HFFc6 (cell line): Measurements from ENCODE around the gene TRIAP1. TPM values are rescaled to one million over a fixed set of nuclear protein-coding genes. Genes with fewer than 3 reads are reported as not detected.

Experiments
- DNase-seq: peaks from one replicate; pipeline ENCODE4 v3.0.0-alpha.2; 2018
- H3K27ac Mint-ChIP-seq: 2 replicates; pipeline ENCODE4 v1.8.0; 2020; ENCODE audit warnings: mild to moderate bottlenecking, mixed read lengths
- H3K27me3 Mint-ChIP-seq: 2 replicates; pipeline ENCODE4 v1.8.0; 2021; ENCODE audit warnings: mild to moderate bottlenecking, moderate library complexity, mixed read lengths; ENCODE audit not compliant: insufficient read depth
- H3K36me3 Mint-ChIP-seq: 2 replicates; pipeline ENCODE4 v1.8.0; 2021; ENCODE audit warnings: low read depth, mixed read lengths
- H3K4me1 Mint-ChIP-seq: 2 replicates; pipeline ENCODE4 v1.8.0; 2020; ENCODE audit warnings: low read depth, mixed read lengths
- H3K4me3 Mint-ChIP-seq: 2 replicates; pipeline ENCODE4 v1.8.0; 2020; ENCODE audit warnings: mild to moderate bottlenecking, moderate library complexity, mixed read lengths
- H3K9me3 Mint-ChIP-seq: 2 replicates; pipeline ENCODE4 v1.8.0; 2020; ENCODE audit warnings: mild to moderate bottlenecking, mixed read lengths
- CTCF ChIP-seq: fragments of 200-600 bp; sonication (generic); IDR thresholded peaks from 2 replicates; pipeline ENCODE4 v1.5.0; 2021; ENCODE audit warnings: antibody characterized with exemption, mild to moderate bottlenecking
- long read RNA-seq: library from polyadenylated mRNA; unstranded; transcript quantifications from one replicate; pipeline ENCODE4 v2.0.0, GENCODE V29; 2019
- total RNA-seq, 6 experiments: library from RNA; stranded (reverse); fragmentation: NEBNext Ultra II Directional; extraction: Animal tissue kit (Norgen Biotek cat#: 25700); gene quantifications; 2 replicates in 1 of 6; 3 replicates in 5 of 6; pipeline ENCODE4 v1.2.3, GENCODE V29; 2021

Gene TRIAP1
- 10 to 100 TPM; 37.9 to 49.0 (median 41.6) TPM for total RNA-seq
- long read RNA-seq, transcript TRIAP1-202 (2 exons, 1,182 nt): major isoform, 63 of 71 reads
- long read RNA-seq, partial matches to known transcripts: 0 of 71 reads
- long read RNA-seq, other reads (novel, unspliced or antisense): 8 of 71 reads

DNA sequence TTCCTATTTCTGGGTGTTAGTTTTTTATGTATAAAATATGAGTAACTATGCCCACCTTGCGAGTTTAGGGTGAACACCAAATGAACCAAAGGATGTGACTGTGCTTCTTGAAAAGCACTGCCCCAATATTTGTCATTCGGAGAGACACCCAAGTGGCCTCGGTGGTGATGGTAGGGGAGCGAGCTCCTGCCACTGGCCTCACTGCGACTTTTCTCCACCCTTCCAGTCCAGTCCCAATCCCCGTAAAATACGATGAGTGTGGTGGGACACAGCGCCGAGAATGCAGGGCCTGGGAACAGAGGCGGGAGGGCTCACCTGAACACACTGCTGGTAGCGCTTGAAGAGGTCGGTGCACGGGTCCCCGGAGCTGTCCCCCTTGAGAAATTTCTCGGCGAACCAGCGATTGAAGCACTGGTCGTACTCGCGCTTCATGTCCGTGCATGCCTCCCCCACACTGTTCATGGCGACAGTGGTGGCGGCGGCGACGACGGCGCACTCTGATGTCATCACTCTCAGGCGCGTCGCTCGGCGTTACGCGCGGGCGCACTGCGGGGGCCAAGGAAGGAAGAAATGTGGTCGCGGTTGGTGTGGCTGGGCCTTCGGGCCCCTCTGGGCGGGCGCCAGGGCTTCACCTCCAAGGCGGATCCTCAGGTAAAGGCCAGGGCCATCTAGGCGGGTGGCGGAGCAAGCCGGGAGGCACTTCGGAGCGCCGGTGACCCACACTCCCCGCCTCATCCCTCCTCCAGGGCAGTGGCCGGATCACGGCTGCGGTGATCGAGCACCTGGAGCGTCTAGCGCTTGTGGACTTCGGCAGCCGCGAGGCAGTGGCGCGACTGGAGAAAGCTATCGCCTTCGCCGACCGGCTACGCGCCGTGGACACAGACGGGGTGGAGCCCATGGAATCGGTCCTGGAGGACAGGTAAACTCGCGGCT lies at the start of gene TRIAP1, which contains the start of gene GATC:
Gene TRIAP1 (minus strand): TSS at position 474 of the 933 bp plus-strand sequence. CDS start 12 bp downstream, at position 462.
Gene GATC (plus strand): TSS at position 534 of the 933 bp plus-strand sequence. CDS start 37 bp downstream, at position 571.
- Mint-ChIP-seq H3K27me3 (no peaks in the 10 kb centered on the region), H3K4me1 (peaks cover 30% of the 10 kb centered on the region), H3K36me3 (peaks cover 25% of the 10 kb centered on the region), H3K9me3 (no peaks in the 10 kb centered on the region), H3K27ac (peak within 1 kb of the TSS; percentile 88), H3K4me3 (peak within 1 kb of the TSS; percentile 99)
- peak; percentile 71 for DNase-seq
- TF ChIP-seq CTCF: no peak

DNA sequence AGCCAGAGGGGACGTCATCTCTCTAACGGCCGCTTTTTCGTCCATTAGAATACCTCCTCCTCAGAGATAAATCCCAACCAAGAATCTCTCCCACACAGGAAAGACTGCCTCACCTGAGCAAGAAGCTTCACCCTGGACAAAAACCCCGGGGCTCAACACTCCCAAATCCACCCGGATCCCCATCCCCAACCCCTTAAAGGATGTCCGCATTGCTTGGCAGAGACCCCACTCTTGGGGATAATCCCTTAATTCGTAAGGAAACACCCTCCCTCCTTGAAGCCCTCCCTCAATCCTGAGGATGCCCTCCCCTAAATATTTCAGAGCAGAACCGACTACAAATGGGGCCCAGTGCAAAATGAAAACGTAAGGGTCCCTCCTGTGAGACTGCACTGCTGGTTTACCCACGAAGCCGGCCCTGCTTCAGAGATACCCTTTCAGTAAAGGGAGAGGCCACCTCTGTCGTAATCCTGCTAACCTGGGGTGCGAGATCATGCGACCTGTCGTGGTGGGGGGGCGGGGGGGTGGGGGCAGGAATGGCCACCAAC lies 49.1 kb upstream of the TRIAP1 start:
- no peak for TF ChIP-seq CTCF
- DNase-seq: no peak
- Mint-ChIP-seq H3K4me3 (peak overlapping the region; percentile 89), H3K36me3 (peaks cover 36% of the 10 kb centered on the region), H3K4me1 (peaks cover 30% of the 10 kb centered on the region), H3K27ac (peak overlapping the region; percentile 72), H3K9me3 (no peaks in the 10 kb centered on the region), H3K27me3 (no peaks in the 10 kb centered on the region; the same call in 1 of the 2 replicates)

DNA sequence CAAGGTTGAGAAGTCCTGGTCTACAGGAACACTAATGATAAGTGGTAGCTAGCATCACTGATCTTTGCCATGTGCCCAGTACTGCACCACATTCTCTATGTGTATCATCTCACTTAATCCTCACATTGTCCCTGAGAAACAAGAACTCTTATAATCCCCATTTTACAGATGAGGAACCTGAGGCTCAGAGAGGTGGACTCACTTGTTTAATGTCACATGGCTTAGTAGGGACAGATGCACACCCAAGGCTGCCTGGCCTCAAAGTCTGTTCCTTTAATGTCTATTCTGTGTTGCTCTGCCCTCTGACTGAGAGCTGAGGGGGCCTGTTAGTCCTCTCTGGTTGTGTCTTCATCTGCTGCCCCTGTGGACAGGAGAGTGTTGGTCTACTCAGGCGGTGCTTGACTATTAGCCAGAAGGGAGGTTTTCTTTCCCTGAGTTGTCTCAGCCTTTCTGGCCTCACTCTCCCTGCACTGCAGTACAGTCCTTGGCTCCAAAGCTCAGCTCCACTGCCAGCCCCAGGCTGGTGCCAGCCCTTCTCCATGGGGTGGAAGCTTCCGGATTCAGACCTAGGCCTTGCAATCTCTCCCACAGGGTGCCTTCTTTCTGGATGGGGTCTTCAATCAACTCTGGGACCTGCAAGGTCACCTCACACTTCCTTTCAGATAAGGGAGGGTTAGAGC lies 44.8 kb upstream of the TRIAP1 start:
- Mint-ChIP-seq H3K27me3 (no peaks in the 10 kb centered on the region; the same call in 1 of the 2 replicates), H3K36me3 (peaks cover 17% of the 10 kb centered on the region), H3K9me3 (no peaks in the 10 kb centered on the region), H3K27ac (no peak overlapping the region), H3K4me1 (peaks cover 23% of the 10 kb centered on the region), H3K4me3 (no peak overlapping the region)
- TF ChIP-seq CTCF: no peak
- no peak for DNase-seq

DNA sequence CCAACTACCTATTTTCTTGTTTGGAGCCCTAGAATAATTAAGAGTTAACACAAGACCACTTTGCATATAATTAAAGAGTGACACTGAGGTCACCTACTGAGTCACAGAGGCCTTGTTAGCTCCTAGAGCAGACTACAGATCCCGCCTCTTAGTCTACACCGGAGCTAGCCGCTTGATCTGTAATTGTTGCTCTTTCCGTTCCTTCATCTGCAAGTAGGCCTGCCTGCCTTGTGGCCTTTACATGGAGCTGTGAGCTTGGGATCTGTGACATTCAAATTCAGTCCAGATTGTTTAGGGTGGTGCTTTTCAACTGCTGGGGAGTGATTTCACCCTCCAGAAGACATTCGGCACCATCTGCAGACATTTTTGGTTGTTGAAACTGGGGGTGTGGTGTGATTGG lies 44.1 kb upstream of the TRIAP1 start:
- DNase-seq: no peak
- no peak overlapping the region for H3K27ac Mint-ChIP-seq

More for the DNA sequence above, 44.1 kb upstream of the TRIAP1 start:
- TF ChIP-seq CTCF: no peak
- H3K27me3 Mint-ChIP-seq: no peaks in the 10 kb centered on the region; the same call in 1 of the 2 replicates
- peaks cover 23% of the 10 kb centered on the region for H3K4me1 Mint-ChIP-seq
- H3K9me3 Mint-ChIP-seq: no peaks in the 10 kb centered on the region
- no peak overlapping the region for H3K4me3 Mint-ChIP-seq
- H3K36me3 Mint-ChIP-seq: peaks cover 17% of the 10 kb centered on the region
